ENCODE measurements around the gene PHC2.

PHC2 gene

GRCh38 chr1:33346927-33347649 lies 83.8 kb downstream of the PHC2 start:
- TF ChIP-seq OSR1 (CRISPR knock-in tag; IDR thresholded peaks at IDR 0.05) (no peak), TCF4 (CRISPR knock-in tag; IDR thresholded peaks at IDR 0.05; ENCODE audit: borderline replicate concordance) (no peak), PATZ1 (CRISPR knock-in tag; IDR thresholded peaks at IDR 0.05; ENCODE audit: borderline replicate concordance) (no peak), BACH2 (CRISPR knock-in tag; IDR thresholded peaks at IDR 0.05; ENCODE audit: borderline replicate concordance) (no peak), ZNF565 (CRISPR knock-in tag; conservative IDR thresholded peaks at IDR 0.05; ENCODE audit: low read depth) (no peak), PPARA (CRISPR knock-in tag; IDR thresholded peaks at IDR 0.05; ENCODE audit: borderline replicate concordance) (no peak), SNAI2 (CRISPR knock-in tag; IDR thresholded peaks at IDR 0.05) (no peak), ESRRG (CRISPR knock-in tag; IDR thresholded peaks at IDR 0.05) (no peak), TSHZ2 (CRISPR knock-in tag; IDR thresholded peaks at IDR 0.05) (no peak), ZFP30 (CRISPR knock-in tag; IDR thresholded peaks at IDR 0.05) (no peak), ZNF70 (CRISPR knock-in tag; IDR thresholded peaks at IDR 0.05) (no peak), ZNF8 (CRISPR knock-in tag; IDR thresholded peaks at IDR 0.05) (no peak), CSDC2 (CRISPR knock-in tag; IDR thresholded peaks at IDR 0.05) (no peak), ARNTL (CRISPR knock-in tag; IDR thresholded peaks at IDR 0.05; ENCODE audit: borderline replicate concordance, low read depth) (no peak), POU6F1 (CRISPR knock-in tag; IDR thresholded peaks at IDR 0.05; ENCODE audit: borderline replicate concordance, low read depth) (no peak), ZC3H10 (CRISPR knock-in tag; IDR thresholded peaks at IDR 0.05) (no peak), TOX (CRISPR knock-in tag; IDR thresholded peaks at IDR 0.05; ENCODE audit: borderline replicate concordance) (no peak), ZFP3 (CRISPR knock-in tag; IDR thresholded peaks at IDR 0.05) (no peak)
- TF ChIP-seq, protein P1, sequence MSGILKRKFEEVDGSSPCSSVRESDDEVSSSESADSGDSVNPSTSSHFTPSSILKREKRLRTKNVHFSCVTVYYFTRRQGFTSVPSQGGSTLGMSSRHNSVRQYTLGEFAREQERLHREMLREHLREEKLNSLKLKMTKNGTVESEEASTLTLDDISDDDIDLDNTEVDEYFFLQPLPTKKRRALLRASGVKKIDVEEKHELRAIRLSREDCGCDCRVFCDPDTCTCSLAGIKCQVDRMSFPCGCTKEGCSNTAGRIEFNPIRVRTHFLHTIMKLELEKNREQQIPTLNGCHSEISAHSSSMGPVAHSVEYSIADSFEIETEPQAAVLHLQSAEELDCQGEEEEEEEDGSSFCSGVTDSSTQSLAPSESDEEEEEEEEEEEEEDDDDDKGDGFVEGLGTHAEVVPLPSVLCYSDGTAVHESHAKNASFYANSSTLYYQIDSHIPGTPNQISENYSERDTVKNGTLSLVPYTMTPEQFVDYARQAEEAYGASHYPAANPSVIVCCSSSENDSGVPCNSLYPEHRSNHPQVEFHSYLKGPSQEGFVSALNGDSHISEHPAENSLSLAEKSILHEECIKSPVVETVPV (CRISPR knock-in tag; IDR thresholded peaks at IDR 0.05): no peak
- TF ChIP-seq, protein P2, sequence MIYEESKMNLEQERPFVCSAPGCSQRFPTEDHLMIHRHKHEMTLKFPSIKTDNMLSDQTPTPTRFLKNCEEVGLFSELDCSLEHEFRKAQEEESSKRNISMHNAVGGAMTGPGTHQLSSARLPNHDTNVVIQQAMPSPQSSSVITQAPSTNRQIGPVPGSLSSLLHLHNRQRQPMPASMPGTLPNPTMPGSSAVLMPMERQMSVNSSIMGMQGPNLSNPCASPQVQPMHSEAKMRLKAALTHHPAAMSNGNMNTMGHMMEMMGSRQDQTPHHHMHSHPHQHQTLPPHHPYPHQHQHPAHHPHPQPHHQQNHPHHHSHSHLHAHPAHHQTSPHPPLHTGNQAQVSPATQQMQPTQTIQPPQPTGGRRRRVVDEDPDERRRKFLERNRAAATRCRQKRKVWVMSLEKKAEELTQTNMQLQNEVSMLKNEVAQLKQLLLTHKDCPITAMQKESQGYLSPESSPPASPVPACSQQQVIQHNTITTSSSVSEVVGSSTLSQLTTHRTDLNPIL (CRISPR knock-in tag; IDR thresholded peaks at IDR 0.05; ENCODE audit: low read depth): no peak
- ATAC-seq: peak; percentile 45

DNA sequence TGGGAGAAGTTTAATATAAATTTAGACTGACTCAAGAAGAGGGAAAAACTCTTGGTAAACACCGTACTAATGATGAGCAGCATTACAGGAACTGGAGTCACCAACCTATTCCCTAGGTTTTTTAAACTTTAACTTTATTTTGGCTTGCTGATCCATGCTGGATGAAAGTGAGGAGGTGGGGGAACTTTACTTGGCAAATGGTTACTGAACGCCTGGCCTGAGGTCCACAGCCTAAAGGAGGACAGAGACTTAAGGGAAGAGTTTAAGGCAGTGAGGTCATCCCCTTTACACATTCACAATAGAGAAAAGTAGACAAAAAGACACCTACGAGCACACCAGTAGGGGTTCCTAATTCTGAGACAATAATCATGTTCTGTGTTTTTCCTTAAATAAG lies 84.4 kb downstream of the PHC2 start:
- TF ChIP-seq ZNF8 (CRISPR knock-in tag; IDR thresholded peaks at IDR 0.05) (no peak), ARNTL (CRISPR knock-in tag; IDR thresholded peaks at IDR 0.05; ENCODE audit: borderline replicate concordance, low read depth) (no peak), SNAI2 (CRISPR knock-in tag; IDR thresholded peaks at IDR 0.05) (no peak), ESRRG (CRISPR knock-in tag; IDR thresholded peaks at IDR 0.05) (no peak), ZNF565 (CRISPR knock-in tag; conservative IDR thresholded peaks at IDR 0.05; ENCODE audit: low read depth) (no peak), PATZ1 (CRISPR knock-in tag; IDR thresholded peaks at IDR 0.05; ENCODE audit: borderline replicate concordance) (no peak), ZFP30 (CRISPR knock-in tag; IDR thresholded peaks at IDR 0.05) (no peak), TOX (CRISPR knock-in tag; IDR thresholded peaks at IDR 0.05; ENCODE audit: borderline replicate concordance) (no peak)
- TF ChIP-seq, protein P1 (CRISPR knock-in tag; IDR thresholded peaks at IDR 0.05): no peak
- TF ChIP-seq, protein P2 (CRISPR knock-in tag; IDR thresholded peaks at IDR 0.05; ENCODE audit: low read depth): no peak
- ATAC-seq: peak; percentile 7
